ENCODE measurements around the gene TAPBPL. TPM values are rescaled to one million over a fixed set of nuclear protein-coding genes. Genes with fewer than 3 reads are reported as not detected.
"Not testable (repeated sequence)": the region's sequence is repeated elsewhere in the genome, so short reads cannot be mapped to it uniquely, and the experiment has no call there.

Gene TAPBPL
- polyA plus RNA-seq, 2 donors = 8.9 to 11.9 TPM

DNA sequence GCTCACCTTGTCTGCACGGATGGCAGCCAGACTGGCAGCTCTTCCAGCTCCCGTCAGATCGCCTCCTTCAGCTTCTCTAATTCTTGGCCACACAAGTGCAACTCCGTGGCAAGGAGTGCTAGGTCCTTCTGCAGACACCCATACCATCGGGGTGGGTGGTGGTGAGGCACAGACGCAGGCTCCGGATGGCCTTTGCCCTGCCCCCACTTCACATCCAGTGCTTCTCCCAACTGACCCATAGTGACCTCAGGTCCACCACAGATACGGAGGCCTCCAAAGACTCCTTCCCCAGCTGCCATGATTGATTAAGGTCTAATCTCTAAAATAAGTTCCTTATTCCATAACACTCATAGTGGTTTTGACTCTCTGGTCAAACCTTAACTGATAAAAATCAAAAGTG, 27.0 kb upstream of the TAPBPL start:
- WGBS, 2 donors = 82 to 87% methylated on average over 8 of the region's 8 CpGs
- no peak overlapping the region for H3K4me3 ChIP-seq (ENCODE audit: low read depth in 1 of 2, low read length in 2 of 2)

GRCh38 chr12:6425590-6426531, 26.0 kb upstream of the TAPBPL start:
- H3K27me3 ChIP-seq (ENCODE audit: control insufficient read depth in 1 of 2, insufficient read depth in 2 of 2, low read length in 2 of 2) = no peaks in the 10 kb centered on the region
- no peaks in the 10 kb centered on the region for H3K9me3 ChIP-seq (ENCODE audit: control insufficient read depth in 2 of 2, insufficient read depth in 1 of 2, low read depth in 1 of 2, low read length in 1 of 2)
- peaks cover 3 to 8% of the 10 kb centered on the region in 2 donors for H3K4me1 ChIP-seq (ENCODE audit: control insufficient read depth in 2 of 2, insufficient read depth in 2 of 2, low read length in 1 of 2)
- H3K36me3 ChIP-seq (ENCODE audit: control insufficient read depth in 2 of 2, insufficient read depth in 2 of 2, low read length in 1 of 2) = no peaks in the 10 kb centered on the region
- WGBS, 2 donors = 80 to 82% methylated on average over 23 of the region's 23 CpGs
- H3K4me3 ChIP-seq (ENCODE audit: low read depth in 1 of 2, low read length in 2 of 2) = no peak overlapping the region
- H3K27ac ChIP-seq (ENCODE audit: low read depth in 2 of 2, low read length in 1 of 2) = no peak overlapping the region

More for the DNA sequence above, 27.0 kb upstream of the TAPBPL start:
- H3K4me1 ChIP-seq (ENCODE audit: control insufficient read depth in 2 of 2, insufficient read depth in 2 of 2, low read length in 1 of 2) = peaks cover 0 to 3% of the 10 kb centered on the region in 2 donors
- no peak overlapping the region for H3K27ac ChIP-seq (ENCODE audit: low read depth in 2 of 2, low read length in 1 of 2)
- no peaks in the 10 kb centered on the region for H3K9me3 ChIP-seq (ENCODE audit: control insufficient read depth in 2 of 2, insufficient read depth in 1 of 2, low read depth in 1 of 2, low read length in 1 of 2)
- H3K36me3 ChIP-seq (ENCODE audit: control insufficient read depth in 2 of 2, insufficient read depth in 2 of 2, low read length in 1 of 2) = no peaks in the 10 kb centered on the region
- no peaks in the 10 kb centered on the region for H3K27me3 ChIP-seq (ENCODE audit: control insufficient read depth in 1 of 2, insufficient read depth in 2 of 2, low read length in 2 of 2)

- H3K4me1 ChIP-seq (ENCODE audit: control insufficient read depth in 2 of 2, insufficient read depth in 2 of 2, low read length in 1 of 2) = peaks cover 3 to 8% of the 10 kb centered on the region in 2 donors
- H3K36me3 ChIP-seq (ENCODE audit: control insufficient read depth in 2 of 2, insufficient read depth in 2 of 2, low read length in 1 of 2) = no peaks in the 10 kb centered on the region
- H3K27ac ChIP-seq (ENCODE audit: low read depth in 2 of 2, low read length in 1 of 2) = no peak overlapping the region
- H3K9me3 ChIP-seq (ENCODE audit: control insufficient read depth in 2 of 2, insufficient read depth in 1 of 2, low read depth in 1 of 2, low read length in 1 of 2) = no peaks in the 10 kb centered on the region
- no peak overlapping the region for H3K4me3 ChIP-seq (ENCODE audit: low read depth in 1 of 2, low read length in 2 of 2)
- WGBS, 2 donors = 63 to 70% methylated on average over 14 of the region's 14 CpGs
- no peaks in the 10 kb centered on the region for H3K27me3 ChIP-seq (ENCODE audit: control insufficient read depth in 1 of 2, insufficient read depth in 2 of 2, low read length in 2 of 2)
Observed at GRCh38 chr12:6426882-6427671, 24.8 kb upstream of the TAPBPL start.

DNA sequence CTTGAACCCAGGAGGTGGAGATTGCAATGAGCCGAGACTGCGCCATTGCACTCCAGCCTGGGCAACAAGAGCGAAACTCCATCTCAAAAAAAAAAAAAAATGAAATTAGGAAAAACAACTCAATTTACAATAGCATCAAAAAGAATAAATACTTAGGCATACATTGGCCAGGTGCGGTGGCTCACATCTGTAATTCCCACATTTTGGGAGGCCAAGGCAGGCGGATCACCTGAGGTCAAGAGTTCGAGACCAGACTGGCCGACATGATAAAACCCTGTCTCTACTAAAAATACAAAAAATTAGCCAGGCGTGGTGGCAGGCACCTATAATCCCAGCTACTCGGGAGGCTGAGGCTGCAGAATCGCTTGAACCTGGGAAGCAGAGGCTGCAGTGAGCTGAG, 24.0 kb upstream of the TAPBPL start:
- not testable (repeated sequence) for H3K27ac ChIP-seq (ENCODE audit: low read depth in 2 of 2, low read length in 1 of 2); H3K4me1 ChIP-seq (ENCODE audit: control insufficient read depth in 2 of 2, insufficient read depth in 2 of 2, low read length in 1 of 2); H3K9me3 ChIP-seq (ENCODE audit: control insufficient read depth in 2 of 2, insufficient read depth in 1 of 2, low read depth in 1 of 2, low read length in 1 of 2); H3K4me3 ChIP-seq (ENCODE audit: low read depth in 1 of 2, low read length in 2 of 2); H3K27me3 ChIP-seq (ENCODE audit: control insufficient read depth in 1 of 2, insufficient read depth in 2 of 2, low read length in 2 of 2); H3K36me3 ChIP-seq (ENCODE audit: control insufficient read depth in 2 of 2, insufficient read depth in 2 of 2, low read length in 1 of 2)
- WGBS, 2 donors = 90 to 93% methylated on average over 10 of the region's 10 CpGs

DNA sequence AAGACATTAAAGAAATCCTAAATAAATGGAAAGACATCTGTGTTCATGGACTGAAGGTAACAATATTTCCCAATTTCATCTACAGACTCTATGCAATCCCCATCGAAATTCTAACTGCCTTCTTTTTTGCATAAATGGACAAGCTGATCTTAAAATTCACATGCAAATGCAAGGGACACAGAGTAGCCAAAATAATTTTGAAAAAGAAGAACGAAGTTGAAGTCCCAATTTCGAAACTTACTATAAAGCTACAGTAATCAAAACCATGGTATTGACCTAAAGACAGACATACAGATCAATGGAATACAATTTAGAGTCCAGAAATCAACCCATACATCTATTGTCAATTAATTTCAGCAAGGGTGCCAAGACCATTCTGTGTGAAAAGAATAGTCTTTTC, 23.5 kb upstream of the TAPBPL start:
- H3K9me3 ChIP-seq (ENCODE audit: control insufficient read depth in 2 of 2, insufficient read depth in 1 of 2, low read depth in 1 of 2, low read length in 1 of 2) = no peaks in the 10 kb centered on the region
- H3K36me3 ChIP-seq (ENCODE audit: control insufficient read depth in 2 of 2, insufficient read depth in 2 of 2, low read length in 1 of 2) = no peaks in the 10 kb centered on the region
- 86 to 88% methylated on average over 3 of the region's 3 CpGs for WGBS, 2 donors
- H3K27me3 ChIP-seq (ENCODE audit: control insufficient read depth in 1 of 2, insufficient read depth in 2 of 2, low read length in 2 of 2) = no peaks in the 10 kb centered on the region
- H3K4me3 ChIP-seq (ENCODE audit: low read depth in 1 of 2, low read length in 2 of 2) = no peak overlapping the region
- H3K27ac ChIP-seq (ENCODE audit: low read depth in 2 of 2, low read length in 1 of 2) = no peak overlapping the region
- H3K4me1 ChIP-seq (ENCODE audit: control insufficient read depth in 2 of 2, insufficient read depth in 2 of 2, low read length in 1 of 2) = peaks cover 3 to 8% of the 10 kb centered on the region in 2 donors

- no peaks in the 10 kb centered on the region for H3K27me3 ChIP-seq (ENCODE audit: control insufficient read depth in 1 of 2, insufficient read depth in 2 of 2, low read length in 2 of 2)
- peaks cover 3 to 5% of the 10 kb centered on the region in 2 donors for H3K4me1 ChIP-seq (ENCODE audit: control insufficient read depth in 2 of 2, insufficient read depth in 2 of 2, low read length in 1 of 2)
- no peaks in the 10 kb centered on the region for H3K9me3 ChIP-seq (ENCODE audit: control insufficient read depth in 2 of 2, insufficient read depth in 1 of 2, low read depth in 1 of 2, low read length in 1 of 2)
- H3K4me3 ChIP-seq (ENCODE audit: low read depth in 1 of 2, low read length in 2 of 2) = peak overlapping the region in 1 of 2 donors; percentile 13
- no peaks in the 10 kb centered on the region for H3K36me3 ChIP-seq (ENCODE audit: control insufficient read depth in 2 of 2, insufficient read depth in 2 of 2, low read length in 1 of 2)
- H3K27ac ChIP-seq (ENCODE audit: low read depth in 2 of 2, low read length in 1 of 2) = peak overlapping the region; percentile 83 to 96
- WGBS, 2 donors = 20 to 29% methylated on average over 19 of the region's 19 CpGs
Observed at GRCh38 chr12:6430124-6430989, 21.5 kb upstream of the TAPBPL start.

GRCh38 chr12:6432991-6433390, 18.9 kb upstream of the TAPBPL start:
- Histone ChIP-seq H3K36me3 (ENCODE audit: control insufficient read depth in 2 of 2, insufficient read depth in 2 of 2, low read length in 1 of 2) (no peaks in the 10 kb centered on the region), H3K9me3 (ENCODE audit: control insufficient read depth in 2 of 2, insufficient read depth in 1 of 2, low read depth in 1 of 2, low read length in 1 of 2) (no peaks in the 10 kb centered on the region), H3K4me3 (ENCODE audit: low read depth in 1 of 2, low read length in 2 of 2) (no peak overlapping the region), H3K4me1 (ENCODE audit: control insufficient read depth in 2 of 2, insufficient read depth in 2 of 2, low read length in 1 of 2) (peaks cover 3 to 5% of the 10 kb centered on the region in 2 donors), H3K27me3 (ENCODE audit: control insufficient read depth in 1 of 2, insufficient read depth in 2 of 2, low read length in 2 of 2) (no peaks in the 10 kb centered on the region), H3K27ac (ENCODE audit: low read depth in 2 of 2, low read length in 1 of 2) (no peak overlapping the region)
- 75 to 85% methylated on average over 5 of the region's 5 CpGs for WGBS, 2 donors

- Histone ChIP-seq H3K4me3 (ENCODE audit: low read depth in 1 of 2, low read length in 2 of 2) (no peak overlapping the region), H3K36me3 (ENCODE audit: control insufficient read depth in 2 of 2, insufficient read depth in 2 of 2, low read length in 1 of 2) (peaks cover under 1 to 3% of the 10 kb centered on the region in 2 donors), H3K27me3 (ENCODE audit: control insufficient read depth in 1 of 2, insufficient read depth in 2 of 2, low read length in 2 of 2) (no peaks in the 10 kb centered on the region), H3K9me3 (ENCODE audit: control insufficient read depth in 2 of 2, insufficient read depth in 1 of 2, low read depth in 1 of 2, low read length in 1 of 2) (no peaks in the 10 kb centered on the region), H3K27ac (ENCODE audit: low read depth in 2 of 2, low read length in 1 of 2) (no peak overlapping the region), H3K4me1 (ENCODE audit: control insufficient read depth in 2 of 2, insufficient read depth in 2 of 2, low read length in 1 of 2) (peaks cover 3 to 5% of the 10 kb centered on the region in 2 donors)
- WGBS, 2 donors = 81 to 82% methylated on average over 17 of the region's 17 CpGs
Observed at GRCh38 chr12:6434205-6435140, 17.4 kb upstream of the TAPBPL start.
